NCI-H1092 (cell line): ENCODE results near the gene SMYD3.
A peak's percentile ranks its signal among the peaks of the same experiment; 100 is the strongest.

Experiments
- DNase-seq: peaks from one replicate; lab custom pipeline; 2025; lab: John Stamatoyannopoulos, UW

SMYD3 gene

GRCh38 chr1:245901565-245901964 lies 605.5 kb downstream of the SMYD3 start:
- no peak for DNase-seq

DNA sequence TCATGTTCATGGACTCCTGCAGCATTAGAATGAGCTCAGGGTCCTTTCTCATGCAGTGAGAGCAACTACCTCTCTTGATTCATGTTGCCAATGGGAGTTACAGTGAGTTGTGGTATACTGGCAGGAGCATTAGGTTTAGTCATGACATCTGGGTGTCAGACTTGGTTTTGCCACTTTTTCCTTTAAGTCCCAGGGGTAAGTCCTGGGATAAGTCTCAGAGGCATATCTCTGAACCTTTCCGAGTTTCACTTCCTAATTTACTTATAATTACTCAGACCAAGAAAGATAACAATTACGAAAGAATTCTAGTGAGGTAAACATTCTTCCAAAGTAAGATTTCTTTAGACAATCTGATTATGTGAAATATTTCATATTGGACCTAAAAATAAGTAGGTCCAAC lies 606.0 kb downstream of the SMYD3 start:
- DNase-seq, result no peak

- DNase-seq, result no peak
Measured at GRCh38 chr1:245898581-245898980, 608.5 kb downstream of the SMYD3 start.

GRCh38 chr1:245896258-245896657 lies 610.8 kb downstream of the SMYD3 start:
- no peak for DNase-seq

DNA sequence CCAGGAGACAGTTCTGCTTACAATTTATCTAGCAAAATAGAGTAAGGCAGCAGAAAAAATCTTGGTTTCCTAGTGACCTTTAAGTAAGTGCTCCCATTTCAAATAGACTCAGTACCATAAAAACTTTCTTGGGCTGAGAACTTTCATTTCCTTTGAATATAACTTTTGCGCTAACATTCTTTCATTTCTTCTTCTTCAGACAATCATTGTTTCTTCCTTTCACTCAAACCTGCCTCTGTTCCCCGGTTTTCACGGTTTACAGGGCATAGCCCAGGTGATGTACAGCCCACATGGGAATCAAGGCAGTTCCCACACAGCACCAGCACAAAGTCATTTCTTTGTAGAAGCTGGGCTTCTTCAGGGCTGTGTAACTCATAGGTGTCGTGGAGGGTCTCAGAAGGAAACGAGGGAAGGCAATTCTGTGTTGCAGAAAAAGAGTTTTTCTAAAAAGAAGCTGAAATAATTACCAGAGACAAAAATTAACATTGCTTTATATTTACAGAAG lies 611.6 kb downstream of the SMYD3 start:
- DNase-seq, result no peak

DNA sequence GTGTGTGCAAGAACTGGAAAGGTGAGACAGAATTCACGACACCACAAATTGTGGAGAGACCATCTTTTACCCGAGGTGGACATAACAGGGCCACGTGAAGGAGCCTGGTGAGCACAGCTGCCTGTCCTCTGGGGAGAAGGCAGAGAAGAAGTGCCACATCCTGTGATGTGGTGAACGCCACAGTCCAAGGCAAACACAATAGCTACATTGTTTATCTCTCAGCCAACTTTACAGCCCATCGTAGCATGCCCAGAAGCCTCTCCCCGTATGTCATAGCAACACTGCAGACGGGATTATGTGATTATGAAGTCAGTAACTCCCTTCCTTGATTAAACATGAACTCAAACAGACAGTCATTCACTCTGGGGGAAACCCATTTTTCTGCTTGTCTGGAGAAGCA lies 612.2 kb downstream of the SMYD3 start:
- no peak for DNase-seq

DNA sequence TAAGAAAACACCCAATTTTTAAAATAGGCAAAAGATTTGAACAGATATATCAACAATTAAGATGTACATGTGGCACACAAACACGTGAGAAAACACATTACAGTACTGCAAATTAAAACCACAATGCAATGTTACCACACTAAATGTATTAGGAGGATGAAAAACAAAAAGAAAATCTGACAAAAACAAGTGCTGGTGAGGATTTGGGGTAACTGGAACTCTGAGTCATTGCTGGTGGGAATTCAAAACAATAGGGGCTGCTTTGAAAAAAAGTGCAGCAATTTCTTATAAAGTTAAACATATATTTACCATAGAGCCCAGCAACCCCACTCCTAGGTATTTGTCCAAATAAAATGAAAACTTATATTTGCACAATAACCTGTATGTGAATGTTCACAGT lies 614.1 kb downstream of the SMYD3 start:
- no peak for DNase-seq

GRCh38 chr1:245888809-245889208 lies 618.3 kb downstream of the SMYD3 start:
- DNase-seq, result no peak

DNA sequence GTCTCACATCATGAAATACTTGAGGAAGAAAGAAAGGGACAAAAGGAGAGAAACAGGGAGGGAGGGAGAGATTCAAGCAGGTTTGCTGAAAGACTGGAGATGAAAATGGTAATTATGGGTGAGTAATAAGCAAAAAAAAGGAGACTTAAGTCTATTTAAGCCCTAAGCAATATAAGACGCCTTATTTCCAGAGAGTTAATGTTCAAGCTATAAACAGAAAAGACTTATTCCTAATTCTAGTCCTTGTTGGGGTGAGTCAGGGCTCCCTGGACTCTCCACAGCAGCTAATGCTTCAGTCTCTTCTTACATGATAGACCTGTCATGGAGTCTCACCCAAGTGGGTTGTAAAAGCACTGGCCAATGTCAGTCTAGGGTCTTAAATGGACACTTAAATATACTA lies 619.2 kb downstream of the SMYD3 start:
- no peak for DNase-seq

GRCh38 chr1:245881767-245882391 lies 625.2 kb downstream of the SMYD3 start:
- DNase-seq, result no peak

GRCh38 chr1:245880754-245881403 lies 626.2 kb downstream of the SMYD3 start:
- DNase-seq, result no peak

DNA sequence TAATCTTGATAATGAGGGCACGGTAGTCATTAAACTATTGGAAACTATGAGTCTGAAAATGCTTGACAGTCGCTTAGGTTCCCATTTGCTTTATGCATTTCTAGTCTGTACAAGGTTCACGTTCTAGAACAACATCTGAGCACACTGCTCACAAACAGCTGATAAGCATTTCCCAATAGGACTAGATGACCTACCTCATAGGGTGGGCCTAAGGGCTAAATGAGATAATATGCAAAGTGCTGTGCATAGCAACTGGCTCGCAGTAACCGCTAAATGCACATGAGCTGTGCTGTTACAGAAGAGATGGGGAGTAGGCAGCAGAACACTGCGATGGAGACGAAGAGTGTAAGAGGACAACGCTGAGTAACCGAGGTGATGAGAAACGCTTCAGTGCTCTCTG lies 628.0 kb downstream of the SMYD3 start:
- no peak for DNase-seq

GRCh38 chr1:245878585-245878984 lies 628.5 kb downstream of the SMYD3 start:
- DNase-seq, result no peak

- no peak for DNase-seq
Measured at GRCh38 chr1:245877976-245878375, 629.1 kb downstream of the SMYD3 start.

- DNase-seq, result no peak
Measured at GRCh38 chr1:245876586-245876985, 630.5 kb downstream of the SMYD3 start.

DNA sequence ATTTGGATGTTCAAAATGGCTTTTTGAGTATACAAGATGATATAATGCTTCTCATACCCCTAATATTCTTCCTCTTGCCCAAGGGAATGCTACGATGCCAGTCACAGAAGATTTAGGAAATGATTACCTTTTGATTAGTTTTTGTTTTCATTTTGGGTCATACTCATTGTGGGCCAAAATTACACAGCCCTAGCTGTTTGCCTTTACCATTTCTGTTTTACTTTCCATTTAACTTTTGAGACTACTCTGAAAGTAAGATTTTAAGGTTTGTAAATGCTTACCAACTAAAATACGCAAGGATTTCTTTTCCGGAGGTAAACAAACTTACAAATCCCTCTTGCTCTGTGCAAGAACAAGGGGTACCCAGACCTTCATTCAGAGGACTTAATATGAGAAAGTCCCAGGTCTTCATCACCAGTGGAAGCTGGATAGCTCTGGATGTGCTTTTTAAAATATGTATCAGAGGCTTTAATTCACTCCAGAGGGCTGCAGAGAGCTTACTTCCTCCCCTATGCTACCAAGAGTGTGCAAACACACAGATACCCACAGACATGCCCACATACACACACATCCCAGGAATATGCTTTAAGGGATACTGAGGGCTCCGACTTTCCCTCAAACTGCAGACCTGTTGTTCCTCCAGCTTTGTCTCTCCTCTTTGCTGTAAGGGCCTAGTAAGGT lies 631.4 kb downstream of the SMYD3 start:
- no peak for DNase-seq

DNA sequence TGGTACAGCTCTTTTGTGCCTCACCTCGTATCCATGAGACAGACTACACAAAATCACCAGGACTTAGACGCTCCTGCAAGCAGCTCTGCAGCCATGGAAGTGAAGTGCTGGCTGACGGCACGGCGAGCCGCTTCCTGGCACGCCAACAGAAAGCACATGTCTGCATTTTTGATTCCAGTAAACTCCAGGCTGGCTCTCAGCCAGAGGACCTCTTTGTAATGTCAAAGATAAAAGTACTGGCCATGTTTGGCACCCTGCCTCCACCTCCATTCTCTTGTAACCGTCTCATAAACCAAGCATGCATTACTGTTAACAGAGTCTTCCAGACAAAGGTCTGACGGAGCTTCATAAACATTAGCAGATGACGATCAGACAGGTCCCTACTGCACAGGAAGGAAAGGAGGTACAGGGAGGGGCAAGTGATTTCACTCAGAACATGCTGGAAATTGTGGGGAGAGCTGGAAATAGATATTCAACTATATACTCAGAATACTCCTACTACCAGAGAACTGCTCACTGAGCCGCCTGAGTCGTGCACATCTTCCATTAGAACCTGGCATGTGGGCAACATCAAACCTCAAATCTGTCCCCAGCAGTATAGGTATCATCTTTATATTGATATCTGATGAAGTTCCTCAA lies 632.0 kb downstream of the SMYD3 start:
- peak; percentile 92 for DNase-seq

DNA sequence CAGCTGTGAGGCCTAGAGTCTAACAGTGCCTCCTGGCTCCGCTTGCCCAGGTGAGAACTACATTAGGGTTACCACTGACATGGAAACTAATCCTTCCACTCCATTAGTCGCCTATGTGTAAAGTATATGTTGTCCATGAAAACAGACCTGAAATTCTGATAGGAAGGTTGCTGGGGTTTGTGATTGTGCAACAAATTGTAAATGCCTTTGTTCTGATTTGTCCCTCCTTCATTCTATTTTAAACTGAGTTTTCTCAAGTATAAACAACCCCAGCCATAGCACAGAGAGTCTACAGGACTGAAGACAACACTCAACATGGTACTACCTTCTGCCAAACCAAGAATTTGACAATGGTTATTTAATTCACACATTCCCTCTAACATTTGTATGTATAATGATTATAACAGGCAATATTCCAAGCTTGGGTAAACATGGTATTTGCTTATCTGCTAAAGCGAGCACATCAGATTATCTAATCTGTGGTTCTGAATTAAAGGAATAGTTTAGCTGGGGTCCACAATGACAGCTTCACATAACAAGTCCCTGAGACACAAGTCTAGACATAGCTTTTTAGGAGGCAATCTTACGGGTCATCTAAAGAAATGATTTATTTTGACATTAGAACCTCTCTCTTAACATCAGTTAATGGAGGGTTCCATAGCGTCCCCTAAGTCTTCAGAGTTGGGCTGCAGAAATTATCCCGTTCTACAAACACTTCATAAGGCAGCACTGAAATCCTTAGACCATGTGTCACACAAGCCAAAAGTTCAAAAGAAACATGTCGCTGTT lies 633.0 kb downstream of the SMYD3 start:
- DNase-seq, result no peak

GRCh38 chr1:245873068-245873467 lies 634.0 kb downstream of the SMYD3 start:
- DNase-seq, result no peak

DNA sequence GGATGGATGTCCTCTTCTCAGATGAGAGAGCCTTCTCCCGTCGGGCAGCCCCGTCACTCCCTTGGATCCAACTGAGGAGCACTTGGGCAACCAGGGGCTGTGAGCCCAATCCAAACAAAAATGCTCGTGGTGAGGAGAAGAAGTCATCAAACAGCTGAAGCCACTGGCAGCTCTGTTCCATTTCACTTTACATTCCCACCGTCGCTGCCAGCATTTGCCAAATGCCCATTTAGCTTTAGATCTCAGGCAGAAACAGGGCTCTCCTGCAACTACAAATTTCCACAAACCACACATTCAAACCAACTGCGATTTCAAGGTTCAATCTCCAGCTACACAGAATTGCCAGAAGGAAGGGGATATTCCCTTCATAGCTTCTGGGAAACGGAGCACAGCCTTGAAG lies 634.6 kb downstream of the SMYD3 start:
- DNase-seq, result no peak

DNA sequence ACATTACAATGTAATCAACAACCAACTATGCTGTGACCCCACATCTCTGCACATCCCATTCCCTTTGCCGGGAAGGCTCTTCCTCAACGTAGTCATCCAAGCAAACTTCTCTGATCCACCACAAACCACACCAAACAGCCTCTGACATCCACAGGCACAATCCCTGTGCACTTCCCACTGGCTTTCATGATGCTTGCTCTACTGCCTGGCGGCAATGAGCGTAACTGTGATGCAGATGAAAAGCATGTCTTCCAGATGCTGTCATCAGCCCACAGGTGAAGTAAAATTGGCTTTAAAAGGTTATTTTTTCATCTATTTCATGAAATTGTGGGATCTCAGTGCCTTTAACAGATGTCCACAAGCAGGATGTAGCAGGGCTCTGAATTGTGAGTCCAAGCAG lies 635.2 kb downstream of the SMYD3 start:
- DNase-seq, result no peak

DNA sequence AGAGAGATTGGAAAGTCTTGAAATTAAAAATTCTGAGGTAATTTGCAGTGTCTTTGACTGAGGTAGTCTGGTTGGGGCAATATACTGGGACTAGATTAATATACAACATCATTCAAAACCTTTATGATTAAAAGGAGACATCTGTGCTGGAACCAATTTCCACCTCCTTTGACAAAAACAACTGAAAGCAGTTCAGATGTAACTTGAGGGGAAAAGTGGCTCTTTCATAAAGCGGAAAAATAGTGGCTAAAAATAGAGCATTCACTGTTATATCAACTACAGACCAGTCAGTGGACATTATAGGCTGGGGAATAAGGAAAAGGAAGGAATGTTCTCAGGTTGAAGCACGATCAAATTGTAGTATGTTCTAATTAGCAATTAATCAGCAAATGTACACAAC lies 635.9 kb downstream of the SMYD3 start:
- no peak for DNase-seq
